ENCODE results near the gene CBX3. TPM values are rescaled to one million over a fixed set of nuclear protein-coding genes. Genes with fewer than 3 reads are reported as not detected.

The CBX3 gene
- total and polyA plus RNA-seq, 10 of the 15 experiments (the other 5 are each of a cell fraction or from before 2014, with no cell fraction given): 153 to 307 (median 225) TPM

- ATAC-seq (no peak), FAIRE-seq (no peak), DNase-seq (ENCODE audit: low read depth, low spot score) (no peak)
- ChIA-PET POLR2A (interaction anchor here (2.5 to 4.7 kb wide), 3 partner anchors 10 to 16 kb away, joined by 9 to 25 read pairs (median 17); no protein-coding TSS in a partner anchor), CTCF (interaction anchor here (0.7 to 5.7 kb wide), 5 partner anchors 11 to 182 kb away, joined by 3 to 25 read pairs (median 4); partner anchors contain the start of gene NFE2L3), SMC1A (ENCODE audit: uncharacterized antibody, unreplicated experiment) (interaction anchor here (0.9 to 3.3 kb wide), 5 partner anchors 10 to 214 kb away, joined by 3 to 17 read pairs (median 6); no protein-coding TSS in a partner anchor), RAD21 (ENCODE audit: unreplicated experiment) (interaction anchor here (0.7 to 2.7 kb wide), 5 partner anchors 10 to 91 kb away, joined by 3 to 17 read pairs (median 6); no protein-coding TSS in a partner anchor)
- Histone ChIP-seq H3K4me3 (no peak overlapping the region), H3K27ac (ENCODE audit: control insufficient read depth, insufficient read depth) (no peak overlapping the region), H3K4me1 (ENCODE audit: control insufficient read depth, insufficient read depth, low read length) (peaks cover under 1% of the 10 kb centered on the region; the same call in 1 of the 2 replicates), H3K9me3 (replicated peaks; ENCODE audit: control insufficient read depth, insufficient read depth, low read length) (no peaks in the 10 kb centered on the region), H2AFZ (ENCODE audit: control insufficient read depth, low read depth, low read length) (no peak overlapping the region), H4K20me1 (ENCODE audit: control insufficient read depth, insufficient read depth) (no peaks in the 10 kb centered on the region), H3K9ac (ENCODE audit: control insufficient read depth, insufficient read depth, low read length) (no peak overlapping the region), H3K27me3 (replicated peaks in 1 of 2; ENCODE audit: control insufficient read depth in 2 of 2, insufficient read depth in 2 of 2, low read length in 1 of 2) (no peaks in the 10 kb centered on the region), H3K36me3 (ENCODE audit: control insufficient read depth in 2 of 2, insufficient read depth in 2 of 2, low read length in 1 of 2) (peaks cover 0 to 6% of the 10 kb centered on the region in 2 experiments; a peak in 2 of 4 replicates), H3K4me2 (ENCODE audit: control insufficient read depth, insufficient read depth) (no peak overlapping the region), H3K79me2 (ENCODE audit: control insufficient read depth, insufficient read depth, low read length) (no peaks in the 10 kb centered on the region)
- no TSS peak for BruUV-seq (replicated peaks)
- in situ Hi-C loops (cut with MboI) (no loop called here), intact Hi-C loops (cut with micrococcal nuclease; ENCODE audit: unreplicated experiment) (no loop called here)
- 67% methylated on average over 6 of the region's 6 CpGs for WGBS (ENCODE audit: insufficient coverage, insufficient replicate concordance, low lambda C conversion rate, missing lambda C conversion rate)
- TF ChIP-seq BCL3 (IDR thresholded peaks at IDR 0.05; ENCODE audit: borderline replicate concordance, insufficient read depth, low read depth, low read length, poor library complexity, severe bottlenecking): peak; percentile 9
- no peak for TF ChIP-seq KLF5 (IDR thresholded peaks at IDR 0.05; ENCODE audit: partially characterized antibody)
- 0 out of 2 replicates have a peak, but pooled peaks have one; percentile 11 for TF ChIP-seq PML (IDR thresholded peaks at IDR 0.05; ENCODE audit: low read length)
Measured at GRCh38 chr7:26182283-26182682, 19.3 kb upstream of the CBX3 start.

- in situ Hi-C loops (cut with MboI): no loop called here
Measured at GRCh38 chr7:26182706-26183105, 18.8 kb upstream of the CBX3 start.

More at GRCh38 chr7:26182706-26183105, 18.8 kb upstream of the CBX3 start:
- Histone ChIP-seq H4K20me1 (ENCODE audit: control insufficient read depth, insufficient read depth) (no peaks in the 10 kb centered on the region), H3K9me3 (replicated peaks; ENCODE audit: control insufficient read depth, insufficient read depth, low read length) (no peaks in the 10 kb centered on the region), H3K36me3 (ENCODE audit: control insufficient read depth in 2 of 2, insufficient read depth in 2 of 2, low read length in 1 of 2) (peaks cover 0 to 6% of the 10 kb centered on the region in 2 experiments; a peak in 2 of 4 replicates), H3K4me3 (no peak overlapping the region), H3K27ac (ENCODE audit: control insufficient read depth, insufficient read depth) (no peak overlapping the region), H3K79me2 (ENCODE audit: control insufficient read depth, insufficient read depth, low read length) (no peaks in the 10 kb centered on the region), H3K4me2 (ENCODE audit: control insufficient read depth, insufficient read depth) (no peak overlapping the region), H3K9ac (ENCODE audit: control insufficient read depth, insufficient read depth, low read length) (no peak overlapping the region), H2AFZ (ENCODE audit: control insufficient read depth, low read depth, low read length) (no peak overlapping the region), H3K4me1 (ENCODE audit: control insufficient read depth, insufficient read depth, low read length) (peaks cover 4% of the 10 kb centered on the region; the same call in 1 of the 2 replicates), H3K27me3 (replicated peaks in 1 of 2; ENCODE audit: control insufficient read depth in 2 of 2, insufficient read depth in 2 of 2, low read length in 1 of 2) (no peaks in the 10 kb centered on the region)
- ChIA-PET SMC1A (ENCODE audit: uncharacterized antibody, unreplicated experiment) (interaction anchor here (0.8 to 3.3 kb wide), 7 partner anchors 9 to 95 kb away, joined by 3 to 17 read pairs (median 4); no protein-coding TSS in a partner anchor), RAD21 (ENCODE audit: unreplicated experiment) (interaction anchor here (0.7 to 1.3 kb wide), 2 partner anchors 10 to 16 kb away, joined by 3 to 6 read pairs; no protein-coding TSS in a partner anchor), POLR2A (interaction anchor here (1.0 to 4.7 kb wide), 4 partner anchors 9 to 16 kb away, joined by 3 to 25 read pairs (median 13); no protein-coding TSS in a partner anchor), CTCF (interaction anchor here (0.8 to 5.7 kb wide), 4 partner anchors 9 to 91 kb away, joined by 3 to 25 read pairs (median 4); partner anchors contain the start of gene NFE2L3)
- FAIRE-seq (no peak), ATAC-seq (no peak), DNase-seq (ENCODE audit: low read depth, low spot score) (no peak)
- 0 out of 2 replicates have a peak, but pooled peaks have one; percentile 52 for TF ChIP-seq POLR2AphosphoS5 (IDR thresholded peaks at IDR 0.05; ENCODE audit: low read length)
- TF ChIP-seq PML (IDR thresholded peaks at IDR 0.05; ENCODE audit: low read length): 0 out of 2 replicates have a peak, but pooled peaks have one; percentile 27
- 0 out of 2 replicates have a peak, but pooled peaks have one; percentile 16 for TF ChIP-seq POLR2AphosphoS2 (IDR thresholded peaks at IDR 0.05; ENCODE audit: low read depth, low read length)
- 0 out of 2 replicates have a peak, but pooled peaks have one; percentile 18 for TF ChIP-seq BMI1 (IDR thresholded peaks at IDR 0.05; ENCODE audit: borderline replicate concordance)
- TF ChIP-seq KLF5 (IDR thresholded peaks at IDR 0.05; ENCODE audit: partially characterized antibody): no peak
- no TSS peak for BruUV-seq (replicated peaks)
- intact Hi-C loops (cut with micrococcal nuclease; ENCODE audit: unreplicated experiment): no loop called here
- WGBS (ENCODE audit: insufficient coverage, insufficient replicate concordance, low lambda C conversion rate, missing lambda C conversion rate): 66% methylated on average over 8 of the region's 8 CpGs

All from GM12878 (cell line).